SK-N-SH treated with all-trans-retinoic acid at 6 μM for 48 hours (cell line): ENCODE data around the gene VWF.

ENCODE experiments used
- ATAC-seq: fragments of 200-7000 bp; cut with Tn5 transposase; 3 replicates; pipeline ENCODE4 v1.9.1; 2020; ENCODE audit warnings: mild to moderate bottlenecking, moderate library complexity
- ARNTL ChIP-seq: fragments of 450-650 bp; formaldehyde crosslinking; IDR thresholded peaks from 2 replicates; pipeline ENCODE4 v1.5.0; 2020; ENCODE audit warnings: low read depth, mild to moderate bottlenecking, moderate library complexity, borderline replicate concordance
- BACH2 ChIP-seq: fragments of 250-450 bp; sonication (Bioruptor Pico); IDR thresholded peaks from 2 replicates; pipeline ENCODE4 v1.9.0; 2021; ENCODE audit warnings: mild to moderate bottlenecking, borderline replicate concordance
- CSDC2 ChIP-seq: fragments of 250-450 bp; sonication (Bioruptor Pico); IDR thresholded peaks from 2 replicates; pipeline ENCODE4 v1.5.0; 2020; ENCODE audit warnings: mild to moderate bottlenecking, moderate library complexity
- ESRRG ChIP-seq: fragments of 250-450 bp; sonication (Bioruptor Pico); IDR thresholded peaks from 2 replicates; pipeline ENCODE4 v1.6.1; 2021; ENCODE audit warnings: mild to moderate bottlenecking
- GLIS3 ChIP-seq: fragments of 250-450 bp; sonication (Bioruptor Pico); IDR thresholded peaks from 2 replicates; pipeline ENCODE4 v1.5.0; 2020; ENCODE audit warnings: mild to moderate bottlenecking, moderate library complexity
- ISL1 ChIP-seq: fragments of 250-450 bp; sonication (Bioruptor Pico); IDR thresholded peaks from 2 replicates; pipeline ENCODE4 v2.1.2; 2022; ENCODE audit warnings: mild to moderate bottlenecking, moderate library complexity
- OSR1 ChIP-seq: fragments of 250-450 bp; sonication (Bioruptor Pico); IDR thresholded peaks from 2 replicates; pipeline ENCODE4 v1.8.0; 2022; ENCODE audit warnings: moderate library complexity, mild to moderate bottlenecking, inconsistent platforms
- RARB ChIP-seq: fragments of 250-450 bp; sonication (Bioruptor Pico); IDR thresholded peaks from 2 replicates; pipeline ENCODE4 v1.8.0; 2021; ENCODE audit warnings: mild to moderate bottlenecking, moderate library complexity
- SNAI2 ChIP-seq: fragments of 250-450 bp; sonication (Bioruptor Pico); IDR thresholded peaks from 2 replicates; pipeline ENCODE4 v1.5.0; 2020; ENCODE audit warnings: mild to moderate bottlenecking, moderate library complexity
- TCF4 ChIP-seq: fragments of 250-450 bp; sonication (Bioruptor Pico); IDR thresholded peaks from 2 replicates; pipeline ENCODE4 v1.8.0; 2021; ENCODE audit warnings: mild to moderate bottlenecking, moderate library complexity, borderline replicate concordance
- TOX ChIP-seq: fragments of 250-450 bp; sonication (Bioruptor Pico); IDR thresholded peaks from 2 replicates; pipeline ENCODE4 v1.8.0; 2021; ENCODE audit warnings: mild to moderate bottlenecking, moderate library complexity, borderline replicate concordance
- ZC3H10 ChIP-seq: fragments of 250-450 bp; sonication (Bioruptor Pico); IDR thresholded peaks from 2 replicates; pipeline ENCODE4 v1.5.1; 2021; ENCODE audit warnings: mild to moderate bottlenecking, moderate library complexity
- ZFP3 ChIP-seq: fragments of 250-450 bp; sonication (Bioruptor Pico); IDR thresholded peaks from 2 replicates; pipeline ENCODE4 v1.5.0; 2020; ENCODE audit warnings: mild to moderate bottlenecking, moderate library complexity
- ZFP30 ChIP-seq: fragments of 450-650 bp; formaldehyde crosslinking; IDR thresholded peaks from 2 replicates; pipeline ENCODE4 v1.5.0; 2022; ENCODE audit warnings: mild to moderate bottlenecking, moderate library complexity
- ZNF565 ChIP-seq: fragments of 450-650 bp; formaldehyde crosslinking; conservative IDR thresholded peaks from 2 replicates; pipeline ENCODE4 v1.5.0; 2020; ENCODE audit warnings: low read depth, mild to moderate bottlenecking, moderate library complexity
- ZNF70 ChIP-seq: fragments of 450-650 bp; formaldehyde crosslinking; IDR thresholded peaks from 2 replicates; pipeline ENCODE4 v1.5.0; 2020; ENCODE audit warnings: mild to moderate bottlenecking, moderate library complexity
- ZNF8 ChIP-seq: fragments of 450-650 bp; formaldehyde crosslinking; IDR thresholded peaks from 2 replicates; pipeline ENCODE4 v1.5.0; 2020; ENCODE audit warnings: mild to moderate bottlenecking, moderate library complexity
- TF ChIP-seq, protein P1 (sequence below): fragments of 250-450 bp; sonication (Bioruptor Pico); IDR thresholded peaks from 2 replicates; pipeline ENCODE4 v1.8.0; 2021; ENCODE audit warnings: low read depth, mild to moderate bottlenecking, moderate library complexity, borderline replicate concordance
- TF ChIP-seq, protein P2 (sequence below): fragments of 250-450 bp; sonication (Bioruptor Pico); IDR thresholded peaks from 2 replicates; pipeline ENCODE4 v1.5.1; 2021; ENCODE audit warnings: mild to moderate bottlenecking, moderate library complexity
- TF ChIP-seq, protein P3 (sequence below): fragments of 250-450 bp; sonication (Bioruptor Pico); IDR thresholded peaks from 2 replicates; pipeline ENCODE4 v1.8.0; 2020; ENCODE audit warnings: mild to moderate bottlenecking, moderate library complexity, borderline replicate concordance
- TF ChIP-seq, protein P4 (sequence below): fragments of 250-450 bp; sonication (Bioruptor Pico); IDR thresholded peaks from 2 replicates; pipeline ENCODE4 v1.5.0; 2020; ENCODE audit warnings: mild to moderate bottlenecking, moderate library complexity
- TF ChIP-seq, protein P5 (sequence below): fragments of 250-450 bp; sonication (Bioruptor Pico); IDR thresholded peaks from 2 replicates; pipeline ENCODE4 v1.5.1; 2020; ENCODE audit warnings: low read depth, mild to moderate bottlenecking, moderate library complexity

The VWF gene

DNA sequence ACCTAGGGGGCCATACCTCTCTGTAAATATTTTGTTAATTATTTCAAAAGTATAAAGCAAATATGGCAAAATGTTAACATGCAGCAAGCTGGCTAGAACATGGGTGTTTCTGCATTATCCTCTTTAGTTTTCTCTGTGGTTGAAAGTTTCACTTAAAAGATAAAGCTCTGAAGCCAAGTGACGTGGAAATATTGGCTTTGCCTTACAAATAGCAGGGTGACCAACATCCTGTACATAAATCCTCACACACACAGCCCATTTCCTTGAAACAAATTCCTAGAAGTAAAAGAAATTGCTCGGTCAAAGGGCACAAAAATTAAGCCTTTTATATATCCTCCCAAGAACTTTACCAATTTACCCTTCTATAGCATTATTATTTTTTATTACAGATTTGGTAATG, 10.6 kb upstream of the VWF start (continued):
- TF ChIP-seq, protein P1, sequence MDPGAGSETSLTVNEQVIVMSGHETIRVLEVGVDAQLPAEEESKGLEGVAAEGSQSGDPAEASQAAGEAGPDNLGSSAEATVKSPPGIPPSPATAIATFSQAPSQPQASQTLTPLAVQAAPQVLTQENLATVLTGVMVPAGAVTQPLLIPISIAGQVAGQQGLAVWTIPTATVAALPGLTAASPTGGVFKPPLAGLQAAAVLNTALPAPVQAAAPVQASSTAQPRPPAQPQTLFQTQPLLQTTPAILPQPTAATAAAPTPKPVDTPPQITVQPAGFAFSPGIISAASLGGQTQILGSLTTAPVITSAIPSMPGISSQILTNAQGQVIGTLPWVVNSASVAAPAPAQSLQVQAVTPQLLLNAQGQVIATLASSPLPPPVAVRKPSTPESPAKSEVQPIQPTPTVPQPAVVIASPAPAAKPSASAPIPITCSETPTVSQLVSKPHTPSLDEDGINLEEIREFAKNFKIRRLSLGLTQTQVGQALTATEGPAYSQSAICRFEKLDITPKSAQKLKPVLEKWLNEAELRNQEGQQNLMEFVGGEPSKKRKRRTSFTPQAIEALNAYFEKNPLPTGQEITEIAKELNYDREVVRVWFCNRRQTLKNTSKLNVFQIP (CRISPR knock-in tag), result no peak
- no peak for TF ChIP-seq ZNF8 (CRISPR knock-in tag)
- no peak for TF ChIP-seq BACH2 (CRISPR knock-in tag)

DNA sequence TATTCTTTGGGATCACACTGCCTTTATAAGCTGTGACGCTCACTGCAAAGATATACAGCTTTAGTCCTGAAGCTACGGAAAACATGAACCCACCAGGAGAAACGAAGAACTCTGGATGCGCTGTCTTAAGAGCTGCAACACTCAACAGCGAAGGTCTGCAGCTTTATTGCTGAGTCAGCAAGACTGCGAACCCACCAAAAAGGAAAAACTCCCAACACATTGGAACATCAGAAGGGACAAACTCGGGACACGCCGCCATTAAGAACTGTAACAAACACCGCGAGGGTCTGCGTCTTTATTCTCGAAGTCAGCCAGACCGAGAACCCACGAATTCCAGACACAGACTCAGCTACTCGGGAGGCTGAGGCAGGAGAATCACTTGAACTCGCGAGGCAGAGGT, 9.2 kb upstream of the VWF start:
- TF ChIP-seq ISL1 (CRISPR knock-in tag) (no peak), TOX (CRISPR knock-in tag) (no peak), SNAI2 (no peak), GLIS3 (CRISPR knock-in tag) (no peak), BACH2 (CRISPR knock-in tag) (no peak), ZFP30 (CRISPR knock-in tag) (no peak), OSR1 (CRISPR knock-in tag) (no peak), RARB (CRISPR knock-in tag) (no peak), ARNTL (no peak), CSDC2 (CRISPR knock-in tag) (no peak), ZC3H10 (CRISPR knock-in tag) (no peak), ZNF70 (CRISPR knock-in tag) (no peak), ZFP3 (CRISPR knock-in tag) (no peak)
- TF ChIP-seq, protein P2, sequence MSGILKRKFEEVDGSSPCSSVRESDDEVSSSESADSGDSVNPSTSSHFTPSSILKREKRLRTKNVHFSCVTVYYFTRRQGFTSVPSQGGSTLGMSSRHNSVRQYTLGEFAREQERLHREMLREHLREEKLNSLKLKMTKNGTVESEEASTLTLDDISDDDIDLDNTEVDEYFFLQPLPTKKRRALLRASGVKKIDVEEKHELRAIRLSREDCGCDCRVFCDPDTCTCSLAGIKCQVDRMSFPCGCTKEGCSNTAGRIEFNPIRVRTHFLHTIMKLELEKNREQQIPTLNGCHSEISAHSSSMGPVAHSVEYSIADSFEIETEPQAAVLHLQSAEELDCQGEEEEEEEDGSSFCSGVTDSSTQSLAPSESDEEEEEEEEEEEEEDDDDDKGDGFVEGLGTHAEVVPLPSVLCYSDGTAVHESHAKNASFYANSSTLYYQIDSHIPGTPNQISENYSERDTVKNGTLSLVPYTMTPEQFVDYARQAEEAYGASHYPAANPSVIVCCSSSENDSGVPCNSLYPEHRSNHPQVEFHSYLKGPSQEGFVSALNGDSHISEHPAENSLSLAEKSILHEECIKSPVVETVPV (CRISPR knock-in tag), result no peak
- TF ChIP-seq, protein P3, sequence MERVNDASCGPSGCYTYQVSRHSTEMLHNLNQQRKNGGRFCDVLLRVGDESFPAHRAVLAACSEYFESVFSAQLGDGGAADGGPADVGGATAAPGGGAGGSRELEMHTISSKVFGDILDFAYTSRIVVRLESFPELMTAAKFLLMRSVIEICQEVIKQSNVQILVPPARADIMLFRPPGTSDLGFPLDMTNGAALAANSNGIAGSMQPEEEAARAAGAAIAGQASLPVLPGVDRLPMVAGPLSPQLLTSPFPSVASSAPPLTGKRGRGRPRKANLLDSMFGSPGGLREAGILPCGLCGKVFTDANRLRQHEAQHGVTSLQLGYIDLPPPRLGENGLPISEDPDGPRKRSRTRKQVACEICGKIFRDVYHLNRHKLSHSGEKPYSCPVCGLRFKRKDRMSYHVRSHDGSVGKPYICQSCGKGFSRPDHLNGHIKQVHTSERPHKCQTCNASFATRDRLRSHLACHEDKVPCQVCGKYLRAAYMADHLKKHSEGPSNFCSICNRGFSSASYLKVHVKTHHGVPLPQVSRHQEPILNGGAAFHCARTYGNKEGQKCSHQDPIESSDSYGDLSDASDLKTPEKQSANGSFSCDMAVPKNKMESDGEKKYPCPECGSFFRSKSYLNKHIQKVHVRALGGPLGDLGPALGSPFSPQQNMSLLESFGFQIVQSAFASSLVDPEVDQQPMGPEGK (CRISPR knock-in tag), result no peak
- TF ChIP-seq, protein P4, sequence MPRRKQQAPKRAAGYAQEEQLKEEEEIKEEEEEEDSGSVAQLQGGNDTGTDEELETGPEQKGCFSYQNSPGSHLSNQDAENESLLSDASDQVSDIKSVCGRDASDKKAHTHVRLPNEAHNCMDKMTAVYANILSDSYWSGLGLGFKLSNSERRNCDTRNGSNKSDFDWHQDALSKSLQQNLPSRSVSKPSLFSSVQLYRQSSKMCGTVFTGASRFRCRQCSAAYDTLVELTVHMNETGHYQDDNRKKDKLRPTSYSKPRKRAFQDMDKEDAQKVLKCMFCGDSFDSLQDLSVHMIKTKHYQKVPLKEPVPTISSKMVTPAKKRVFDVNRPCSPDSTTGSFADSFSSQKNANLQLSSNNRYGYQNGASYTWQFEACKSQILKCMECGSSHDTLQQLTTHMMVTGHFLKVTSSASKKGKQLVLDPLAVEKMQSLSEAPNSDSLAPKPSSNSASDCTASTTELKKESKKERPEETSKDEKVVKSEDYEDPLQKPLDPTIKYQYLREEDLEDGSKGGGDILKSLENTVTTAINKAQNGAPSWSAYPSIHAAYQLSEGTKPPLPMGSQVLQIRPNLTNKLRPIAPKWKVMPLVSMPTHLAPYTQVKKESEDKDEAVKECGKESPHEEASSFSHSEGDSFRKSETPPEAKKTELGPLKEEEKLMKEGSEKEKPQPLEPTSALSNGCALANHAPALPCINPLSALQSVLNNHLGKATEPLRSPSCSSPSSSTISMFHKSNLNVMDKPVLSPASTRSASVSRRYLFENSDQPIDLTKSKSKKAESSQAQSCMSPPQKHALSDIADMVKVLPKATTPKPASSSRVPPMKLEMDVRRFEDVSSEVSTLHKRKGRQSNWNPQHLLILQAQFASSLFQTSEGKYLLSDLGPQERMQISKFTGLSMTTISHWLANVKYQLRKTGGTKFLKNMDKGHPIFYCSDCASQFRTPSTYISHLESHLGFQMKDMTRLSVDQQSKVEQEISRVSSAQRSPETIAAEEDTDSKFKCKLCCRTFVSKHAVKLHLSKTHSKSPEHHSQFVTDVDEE (CRISPR knock-in tag), result no peak
- TF ChIP-seq, protein P5, sequence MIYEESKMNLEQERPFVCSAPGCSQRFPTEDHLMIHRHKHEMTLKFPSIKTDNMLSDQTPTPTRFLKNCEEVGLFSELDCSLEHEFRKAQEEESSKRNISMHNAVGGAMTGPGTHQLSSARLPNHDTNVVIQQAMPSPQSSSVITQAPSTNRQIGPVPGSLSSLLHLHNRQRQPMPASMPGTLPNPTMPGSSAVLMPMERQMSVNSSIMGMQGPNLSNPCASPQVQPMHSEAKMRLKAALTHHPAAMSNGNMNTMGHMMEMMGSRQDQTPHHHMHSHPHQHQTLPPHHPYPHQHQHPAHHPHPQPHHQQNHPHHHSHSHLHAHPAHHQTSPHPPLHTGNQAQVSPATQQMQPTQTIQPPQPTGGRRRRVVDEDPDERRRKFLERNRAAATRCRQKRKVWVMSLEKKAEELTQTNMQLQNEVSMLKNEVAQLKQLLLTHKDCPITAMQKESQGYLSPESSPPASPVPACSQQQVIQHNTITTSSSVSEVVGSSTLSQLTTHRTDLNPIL, result no peak
- TF ChIP-seq, protein P1 (CRISPR knock-in tag), result no peak
- no peak for ATAC-seq

DNA sequence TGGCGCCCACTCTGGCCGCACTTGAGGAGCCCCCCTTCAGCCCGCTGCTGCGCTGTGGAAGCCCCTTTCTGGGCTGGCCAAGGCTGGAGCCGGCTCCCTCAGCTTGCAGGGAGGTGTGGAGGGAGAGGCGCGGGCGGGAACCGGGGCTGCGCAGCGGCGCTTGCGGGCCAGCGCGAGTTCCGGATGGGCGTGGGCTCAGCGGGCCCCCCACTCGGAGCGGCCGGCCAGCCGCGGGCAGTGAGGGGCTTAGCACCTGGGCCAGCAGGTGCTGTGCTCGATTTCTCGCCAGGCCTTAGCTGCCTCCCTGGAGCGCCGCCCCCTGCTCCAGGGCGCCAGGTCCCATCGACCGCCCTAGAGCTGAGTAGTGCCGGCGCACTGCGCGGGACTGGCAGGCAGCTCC, 8.0 kb upstream of the VWF start:
- no peak for ATAC-seq
- TF ChIP-seq ZNF565, result no peak
- TF ChIP-seq SNAI2, result no peak
- TF ChIP-seq, protein P1 (CRISPR knock-in tag), result no peak
- no peak for TF ChIP-seq ZFP30 (CRISPR knock-in tag)
- no peak for TF ChIP-seq GLIS3 (CRISPR knock-in tag)
- TF ChIP-seq, protein P3 (CRISPR knock-in tag), result no peak
- TF ChIP-seq ZNF8 (CRISPR knock-in tag), result no peak
- TF ChIP-seq OSR1 (CRISPR knock-in tag), result no peak
- no peak for TF ChIP-seq ESRRG (CRISPR knock-in tag)
- no peak for TF ChIP-seq ZFP3 (CRISPR knock-in tag)
- no peak for TF ChIP-seq BACH2 (CRISPR knock-in tag)
- TF ChIP-seq TCF4 (CRISPR knock-in tag), result no peak
- TF ChIP-seq, all 23 proteins: peak for 0
